ENCODE data around the gene GPR176.

DNA sequence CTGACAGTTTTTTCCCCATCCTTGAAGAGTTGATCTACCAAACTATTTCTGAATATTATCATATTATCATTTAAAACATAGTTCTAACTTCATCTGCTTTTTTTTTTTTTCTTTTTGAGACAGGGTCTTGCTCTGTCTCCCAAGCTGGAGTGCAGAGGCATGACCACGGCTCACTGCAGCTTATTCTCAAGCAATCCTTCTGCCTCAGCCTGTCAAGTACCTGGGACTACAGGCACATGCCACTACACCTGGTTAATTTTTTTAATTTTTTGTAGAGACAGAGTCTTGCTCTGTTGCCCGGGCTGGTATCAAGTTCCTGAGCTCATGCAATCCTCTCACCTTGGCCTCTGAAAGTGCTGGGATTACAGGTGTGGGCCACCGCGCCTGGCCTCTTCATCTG, 15.2 kb upstream of the GPR176 start:
- TF ChIP-seq, protein P1, sequence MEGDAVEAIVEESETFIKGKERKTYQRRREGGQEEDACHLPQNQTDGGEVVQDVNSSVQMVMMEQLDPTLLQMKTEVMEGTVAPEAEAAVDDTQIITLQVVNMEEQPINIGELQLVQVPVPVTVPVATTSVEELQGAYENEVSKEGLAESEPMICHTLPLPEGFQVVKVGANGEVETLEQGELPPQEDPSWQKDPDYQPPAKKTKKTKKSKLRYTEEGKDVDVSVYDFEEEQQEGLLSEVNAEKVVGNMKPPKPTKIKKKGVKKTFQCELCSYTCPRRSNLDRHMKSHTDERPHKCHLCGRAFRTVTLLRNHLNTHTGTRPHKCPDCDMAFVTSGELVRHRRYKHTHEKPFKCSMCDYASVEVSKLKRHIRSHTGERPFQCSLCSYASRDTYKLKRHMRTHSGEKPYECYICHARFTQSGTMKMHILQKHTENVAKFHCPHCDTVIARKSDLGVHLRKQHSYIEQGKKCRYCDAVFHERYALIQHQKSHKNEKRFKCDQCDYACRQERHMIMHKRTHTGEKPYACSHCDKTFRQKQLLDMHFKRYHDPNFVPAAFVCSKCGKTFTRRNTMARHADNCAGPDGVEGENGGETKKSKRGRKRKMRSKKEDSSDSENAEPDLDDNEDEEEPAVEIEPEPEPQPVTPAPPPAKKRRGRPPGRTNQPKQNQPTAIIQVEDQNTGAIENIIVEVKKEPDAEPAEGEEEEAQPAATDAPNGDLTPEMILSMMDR (IDR thresholded peaks at IDR 0.05; ENCODE audit: insufficient read depth, low read length), result no peak
- TF ChIP-seq POLR2AphosphoS5 (IDR thresholded peaks at IDR 0.05; ENCODE audit: low read depth) (no peak), SPI1 (IDR thresholded peaks at IDR 0.05; ENCODE audit: borderline replicate concordance, low read depth) (no peak), GABPA (IDR thresholded peaks at IDR 0.05; ENCODE audit: low read depth) (no peak)
- TF ChIP-seq, protein P2, sequence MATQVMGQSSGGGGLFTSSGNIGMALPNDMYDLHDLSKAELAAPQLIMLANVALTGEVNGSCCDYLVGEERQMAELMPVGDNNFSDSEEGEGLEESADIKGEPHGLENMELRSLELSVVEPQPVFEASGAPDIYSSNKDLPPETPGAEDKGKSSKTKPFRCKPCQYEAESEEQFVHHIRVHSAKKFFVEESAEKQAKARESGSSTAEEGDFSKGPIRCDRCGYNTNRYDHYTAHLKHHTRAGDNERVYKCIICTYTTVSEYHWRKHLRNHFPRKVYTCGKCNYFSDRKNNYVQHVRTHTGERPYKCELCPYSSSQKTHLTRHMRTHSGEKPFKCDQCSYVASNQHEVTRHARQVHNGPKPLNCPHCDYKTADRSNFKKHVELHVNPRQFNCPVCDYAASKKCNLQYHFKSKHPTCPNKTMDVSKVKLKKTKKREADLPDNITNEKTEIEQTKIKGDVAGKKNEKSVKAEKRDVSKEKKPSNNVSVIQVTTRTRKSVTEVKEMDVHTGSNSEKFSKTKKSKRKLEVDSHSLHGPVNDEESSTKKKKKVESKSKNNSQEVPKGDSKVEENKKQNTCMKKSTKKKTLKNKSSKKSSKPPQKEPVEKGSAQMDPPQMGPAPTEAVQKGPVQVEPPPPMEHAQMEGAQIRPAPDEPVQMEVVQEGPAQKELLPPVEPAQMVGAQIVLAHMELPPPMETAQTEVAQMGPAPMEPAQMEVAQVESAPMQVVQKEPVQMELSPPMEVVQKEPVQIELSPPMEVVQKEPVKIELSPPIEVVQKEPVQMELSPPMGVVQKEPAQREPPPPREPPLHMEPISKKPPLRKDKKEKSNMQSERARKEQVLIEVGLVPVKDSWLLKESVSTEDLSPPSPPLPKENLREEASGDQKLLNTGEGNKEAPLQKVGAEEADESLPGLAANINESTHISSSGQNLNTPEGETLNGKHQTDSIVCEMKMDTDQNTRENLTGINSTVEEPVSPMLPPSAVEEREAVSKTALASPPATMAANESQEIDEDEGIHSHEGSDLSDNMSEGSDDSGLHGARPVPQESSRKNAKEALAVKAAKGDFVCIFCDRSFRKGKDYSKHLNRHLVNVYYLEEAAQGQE (IDR thresholded peaks at IDR 0.05; ENCODE audit: insufficient replicate concordance, low read depth), result no peak
